Sciatic nerve (tissue), 2 donors: ENCODE results near the gene POR. TPM values are rescaled to one million over a fixed set of nuclear protein-coding genes. Genes with fewer than 3 reads are reported as not detected.

Experiments
- ATAC-seq: fragments of 200-7000 bp; cut with Tn5 transposase; one replicate; pipeline ENCODE4 v1.9.1; 2020; ENCODE audit warnings: mild to moderate bottlenecking, moderate library complexity
- DNase-seq: peaks from one replicate; pipeline ENCODE4 v3.0.0-alpha.2; 2020; ENCODE audit warnings: low spot score
- intact Hi-C: fragments of 100-400 bp; cut with DNase I; formaldehyde crosslinking; loops from one replicate; pipeline ENCODE4 v1.14.2; 2022
- total RNA-seq: library from RNA; stranded (reverse); fragmentation: NEBNext Ultra II Directional; extraction: Animal tissue kit (Norgen Biotek cat#: 25700); gene quantifications from one replicate; pipeline ENCODE4 v1.2.1, GENCODE V29; 2021
- donor health status: DM: no; HTN: no; CAD: no.
- donor health status: DM: no; HTN: no; CAD: no.

The POR gene
- total RNA-seq, 1 donor from 2014 or later, result 89.2 TPM

DNA sequence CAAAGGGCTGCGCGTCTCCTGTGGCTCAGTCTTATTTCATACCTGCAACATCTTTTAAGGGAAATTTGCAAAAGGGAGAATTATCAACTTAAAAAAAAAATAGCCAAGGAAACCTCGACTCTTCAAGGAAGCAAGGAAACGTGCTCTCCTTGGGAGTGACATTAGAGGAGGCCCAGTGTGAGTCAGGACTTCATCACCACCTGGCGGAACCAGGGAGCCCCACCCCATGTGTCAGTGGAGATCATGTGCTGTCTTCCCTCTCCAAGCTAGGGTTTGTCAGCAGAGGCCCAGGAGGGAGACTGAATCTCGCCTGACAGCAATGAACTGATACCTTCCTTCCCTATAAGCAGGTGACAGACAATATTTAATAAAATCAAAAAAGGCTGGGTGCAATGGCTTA, 28.9 kb downstream of the POR start:
- DNase-seq, result no peak
- intact Hi-C loops, result no loop called here
- no peak for ATAC-seq

DNA sequence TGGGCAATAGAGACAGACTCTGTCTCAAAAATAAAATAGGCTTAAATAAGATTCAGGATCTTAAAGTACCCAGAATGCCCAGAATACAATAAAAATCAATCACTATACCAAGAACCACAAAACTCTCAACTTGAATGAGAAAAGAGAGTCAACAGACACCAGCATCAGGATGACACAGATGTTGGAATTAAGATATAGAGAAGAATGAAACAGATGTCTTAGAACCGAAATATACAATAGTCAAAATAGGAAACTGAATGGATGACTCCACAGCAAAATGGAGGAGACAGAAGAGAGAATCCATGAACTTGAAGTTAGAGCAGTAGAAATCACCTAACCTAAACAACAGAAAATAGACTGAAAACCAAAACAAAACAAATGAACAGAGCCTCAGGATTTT, 29.6 kb downstream of the POR start:
- ATAC-seq (no peak), DNase-seq (no peak)
- intact Hi-C loops, result no loop called here

DNA sequence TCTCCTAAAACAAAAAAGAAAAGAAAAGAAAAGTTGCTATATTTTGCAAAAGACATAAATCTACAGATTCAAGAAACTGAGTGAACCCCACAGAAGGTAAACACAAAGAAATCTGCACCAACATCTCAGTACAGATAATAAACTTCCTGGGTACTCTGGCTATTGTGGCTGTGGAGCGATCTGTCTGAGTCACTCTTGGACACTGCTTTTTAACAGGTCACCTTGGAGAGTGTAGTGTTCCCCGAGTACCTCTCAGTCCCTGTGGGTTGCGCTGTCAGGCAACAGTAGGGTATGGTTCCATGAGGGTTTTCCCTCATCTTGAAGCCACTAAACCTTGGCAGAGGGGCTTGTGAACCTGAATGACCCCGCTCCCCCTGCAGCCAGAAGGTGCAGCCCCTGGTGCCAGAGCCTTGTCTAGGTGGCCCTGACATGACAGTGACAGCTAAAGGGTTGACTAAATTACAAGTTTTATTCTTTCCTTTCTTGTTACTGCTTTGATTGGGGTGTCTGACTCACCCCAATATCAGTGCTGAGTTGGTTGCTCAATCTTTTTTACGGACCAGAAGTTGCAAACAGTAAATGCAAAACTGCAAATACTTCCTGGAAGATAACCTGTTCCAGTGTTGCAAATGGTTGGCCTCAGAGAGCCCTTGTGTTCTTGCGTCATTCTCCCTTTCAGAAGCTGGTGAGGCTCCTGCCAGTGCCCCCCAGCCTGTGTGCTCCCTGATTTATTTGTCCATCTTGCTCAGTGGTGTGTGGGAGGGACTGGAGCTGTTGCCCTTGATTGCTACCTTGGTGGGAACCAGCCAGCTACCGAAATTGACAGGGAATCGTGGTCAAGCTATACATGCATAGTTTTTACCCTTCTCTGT, 30.6 kb downstream of the POR start:
- DNase-seq, result no peak
- no peak for ATAC-seq
- intact Hi-C loops, result no loop called here

DNA sequence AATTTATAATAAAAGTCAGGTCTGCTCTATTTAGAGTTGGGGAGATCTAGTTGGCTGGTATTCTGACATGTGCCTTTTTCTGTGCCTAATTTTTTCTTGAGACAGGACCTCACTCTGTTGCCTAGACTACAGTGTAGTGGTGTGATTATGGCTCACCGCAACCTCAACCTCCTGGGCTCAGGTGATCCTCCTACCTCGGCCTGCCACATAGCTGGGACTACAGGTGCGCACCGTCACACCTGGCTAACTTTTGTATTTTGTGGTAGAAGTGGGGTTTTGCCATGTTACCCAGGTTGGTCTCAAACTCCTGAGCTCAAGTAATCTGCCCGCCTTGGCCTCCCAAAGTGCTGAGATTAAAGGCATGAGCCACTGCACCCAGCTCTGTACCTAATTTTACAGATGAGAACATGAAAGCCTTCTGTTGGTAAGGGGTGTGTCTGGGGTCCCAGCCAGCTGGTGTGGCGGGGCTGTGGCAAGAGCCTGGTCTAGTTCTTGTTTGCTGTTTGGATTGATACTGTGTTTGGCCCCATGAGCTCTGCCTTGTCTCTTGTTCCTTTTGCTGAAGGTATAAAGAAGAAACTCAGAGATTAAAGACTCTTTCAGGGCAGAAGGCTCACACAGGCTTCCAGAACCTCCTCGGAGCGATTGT, 31.4 kb downstream of the POR start:
- DNase-seq, result no peak
- intact Hi-C loops, result no loop called here
- ATAC-seq, result no peak

DNA sequence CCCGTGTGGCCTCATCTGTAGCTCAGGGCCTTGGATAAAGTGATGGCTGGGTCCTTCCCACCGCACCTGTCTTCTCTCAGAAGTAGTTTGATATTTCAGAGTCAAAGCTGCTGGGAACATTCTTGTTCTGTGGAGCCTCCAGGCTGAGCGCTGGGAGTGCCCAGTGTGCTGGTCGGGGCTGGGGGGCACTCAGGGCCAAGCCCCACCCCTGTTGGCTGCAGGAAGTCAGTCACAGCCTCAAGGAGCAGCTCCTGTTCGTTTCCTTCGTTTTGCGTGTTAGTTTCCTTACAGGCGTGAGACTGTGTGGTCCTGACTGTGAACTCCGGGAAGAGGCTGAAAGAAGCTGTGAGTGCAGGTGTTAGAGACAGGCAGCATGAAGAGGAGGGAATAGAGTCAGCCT, 33.2 kb downstream of the POR start:
- peak; percentile 15 for ATAC-seq
- intact Hi-C loops, result no loop called here
- DNase-seq, result no peak

DNA sequence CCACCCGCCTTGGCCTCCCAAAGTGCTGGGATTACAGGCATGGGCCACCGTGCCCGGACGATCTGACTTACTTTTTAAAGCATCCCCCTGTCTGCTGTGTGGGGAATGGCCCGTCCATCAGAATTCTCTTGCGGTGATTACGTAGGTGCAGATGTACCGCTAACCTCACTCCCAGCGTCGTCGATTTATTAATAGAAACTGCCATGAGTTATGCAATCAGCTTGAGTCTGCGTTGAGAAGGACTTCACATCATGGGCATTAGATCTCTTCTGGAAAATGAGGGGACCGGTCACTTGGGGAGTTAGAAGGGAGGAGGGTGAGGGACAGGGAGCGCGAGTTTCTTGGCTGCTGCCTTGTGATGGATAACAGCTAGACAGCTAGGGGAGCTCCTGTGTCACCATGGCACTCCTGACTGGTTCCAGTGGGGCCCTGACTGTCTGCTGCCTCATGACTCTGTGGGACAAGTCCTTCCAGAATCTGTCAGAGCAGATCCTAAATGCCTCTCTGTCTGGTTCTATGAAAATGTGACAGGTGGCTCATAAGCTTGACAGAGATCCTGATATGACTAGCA, 35.2 kb downstream of the POR start:
- intact Hi-C loops, result no loop called here
- no peak for ATAC-seq
- DNase-seq, result no peak

DNA sequence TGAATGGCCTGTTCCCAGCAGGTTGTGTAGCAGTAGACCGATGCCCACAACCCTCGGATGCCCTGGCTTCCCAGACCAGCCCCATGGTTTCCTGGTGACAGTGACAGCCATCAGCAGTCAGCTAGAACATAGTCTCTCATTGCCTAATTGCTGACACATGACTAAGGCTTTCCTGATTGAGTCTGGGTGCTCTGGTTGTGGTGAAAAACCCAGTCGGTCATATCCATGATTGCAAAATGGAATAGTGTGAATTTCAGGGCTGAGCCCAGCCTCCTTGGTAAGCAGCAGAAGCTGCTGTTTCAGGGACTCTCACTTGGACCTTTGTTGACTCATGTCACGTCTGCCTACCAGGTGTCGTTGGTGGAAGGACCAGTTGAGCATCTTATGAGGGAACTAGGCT, 36.6 kb downstream of the POR start:
- intact Hi-C loops, result no loop called here
- DNase-seq (no peak), ATAC-seq (peak; percentile 29)

DNA sequence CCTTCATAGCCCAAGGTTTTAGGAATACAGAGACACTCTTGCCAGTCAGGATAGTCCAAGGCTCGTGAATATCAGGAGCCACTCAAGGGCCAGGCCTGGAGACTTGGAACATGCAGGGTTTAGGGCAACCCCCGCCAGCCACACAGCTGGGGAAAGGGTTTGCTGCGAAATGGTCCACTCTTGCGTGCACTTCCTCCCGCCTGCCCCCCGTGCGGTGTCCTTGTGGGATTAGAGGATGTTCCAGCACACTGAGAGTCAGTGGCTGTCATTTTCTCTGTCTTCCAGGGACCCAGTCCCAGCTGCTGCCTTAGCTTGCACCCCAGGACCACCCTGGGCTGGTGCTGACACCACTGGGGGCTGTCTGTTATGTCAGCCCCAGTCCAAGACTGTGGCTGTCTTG, 38.5 kb downstream of the POR start:
- intact Hi-C loops, result no loop called here
- no peak for ATAC-seq
- no peak for DNase-seq

DNA sequence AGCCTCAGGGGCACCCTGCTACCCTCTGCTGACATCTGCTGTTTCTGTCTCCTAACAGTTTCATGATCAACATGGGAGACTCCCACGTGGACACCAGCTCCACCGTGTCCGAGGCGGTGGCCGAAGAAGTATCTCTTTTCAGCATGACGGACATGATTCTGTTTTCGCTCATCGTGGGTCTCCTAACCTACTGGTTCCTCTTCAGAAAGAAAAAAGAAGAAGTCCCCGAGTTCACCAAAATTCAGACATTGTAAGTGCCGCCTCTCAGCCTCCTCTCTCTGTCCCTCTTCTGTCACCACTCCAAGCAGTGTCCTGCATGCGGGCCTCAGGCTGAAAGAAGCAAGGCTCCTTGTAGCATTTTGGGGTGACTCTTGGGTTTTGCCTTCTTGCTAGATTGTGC, 39.0 kb downstream of the POR start:
- intact Hi-C loops, result no loop called here
- ATAC-seq (no peak), DNase-seq (no peak)

DNA sequence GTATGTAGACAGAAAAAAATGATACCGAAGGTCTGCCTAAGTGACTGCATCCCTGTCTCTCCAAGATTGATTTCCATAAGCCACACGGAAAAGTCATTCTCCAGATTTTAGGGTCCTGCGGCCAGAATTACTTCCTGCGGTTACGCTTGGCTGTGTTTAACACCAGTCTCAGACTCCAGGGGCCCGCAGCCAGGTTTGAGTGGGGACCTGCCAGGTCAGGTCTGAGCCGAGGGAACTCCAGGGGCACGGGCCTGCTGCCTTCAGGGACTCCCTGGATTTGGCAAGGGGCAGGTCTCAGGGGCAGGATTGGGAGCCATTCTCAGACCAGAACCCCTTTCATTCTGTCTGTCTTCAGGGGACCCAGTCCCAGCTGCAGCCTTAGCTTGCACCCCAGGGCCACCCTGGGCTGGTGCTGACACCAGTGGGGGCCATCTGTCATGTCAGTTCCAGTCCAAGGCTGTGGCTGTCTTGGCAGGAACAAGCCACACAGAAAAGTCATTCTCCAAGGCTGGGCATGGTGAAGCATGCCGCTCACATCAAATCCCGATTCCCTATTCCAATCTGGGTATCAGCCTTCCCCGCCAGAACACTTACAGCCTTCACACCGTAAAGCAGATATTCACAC, 40.5 kb downstream of the POR start:
- intact Hi-C loops, result no loop called here
- DNase-seq (no peak), ATAC-seq (peak; percentile 15)

DNA sequence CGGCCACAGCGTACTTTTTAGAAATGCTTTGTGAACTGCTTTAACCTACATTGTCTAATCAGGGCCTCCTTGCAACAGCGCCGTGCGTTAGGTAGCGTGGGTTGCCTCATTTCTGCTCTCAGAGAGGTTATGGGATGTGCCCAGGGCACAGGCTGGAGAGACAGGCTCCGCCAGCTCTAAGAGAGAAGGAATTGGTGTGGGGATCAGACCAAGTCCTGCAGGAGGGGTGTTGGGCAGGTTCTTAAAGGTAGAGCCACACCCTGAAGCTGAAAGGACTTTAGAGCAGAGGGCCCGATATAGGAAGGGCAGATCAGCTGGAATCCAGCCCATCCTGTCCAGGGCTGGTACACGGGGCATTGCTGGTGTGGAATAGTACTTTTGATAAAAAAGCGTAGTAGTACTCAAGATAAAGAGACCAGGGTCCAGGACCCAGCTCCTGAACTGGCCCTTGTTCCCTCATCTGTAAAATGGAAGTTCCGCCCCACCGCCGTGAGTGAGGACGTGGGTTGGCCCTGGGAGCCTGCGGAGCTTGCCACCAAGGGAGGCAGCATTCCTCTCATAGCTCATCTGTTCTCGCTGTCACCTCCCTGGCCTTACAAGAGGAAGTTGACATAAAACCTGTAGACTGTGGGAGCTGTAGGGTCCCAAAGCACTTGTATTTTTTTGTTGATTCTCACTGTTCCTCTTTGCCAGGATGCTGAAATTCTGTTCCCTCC, 42.2 kb downstream of the POR start:
- no peak for ATAC-seq

DNA sequence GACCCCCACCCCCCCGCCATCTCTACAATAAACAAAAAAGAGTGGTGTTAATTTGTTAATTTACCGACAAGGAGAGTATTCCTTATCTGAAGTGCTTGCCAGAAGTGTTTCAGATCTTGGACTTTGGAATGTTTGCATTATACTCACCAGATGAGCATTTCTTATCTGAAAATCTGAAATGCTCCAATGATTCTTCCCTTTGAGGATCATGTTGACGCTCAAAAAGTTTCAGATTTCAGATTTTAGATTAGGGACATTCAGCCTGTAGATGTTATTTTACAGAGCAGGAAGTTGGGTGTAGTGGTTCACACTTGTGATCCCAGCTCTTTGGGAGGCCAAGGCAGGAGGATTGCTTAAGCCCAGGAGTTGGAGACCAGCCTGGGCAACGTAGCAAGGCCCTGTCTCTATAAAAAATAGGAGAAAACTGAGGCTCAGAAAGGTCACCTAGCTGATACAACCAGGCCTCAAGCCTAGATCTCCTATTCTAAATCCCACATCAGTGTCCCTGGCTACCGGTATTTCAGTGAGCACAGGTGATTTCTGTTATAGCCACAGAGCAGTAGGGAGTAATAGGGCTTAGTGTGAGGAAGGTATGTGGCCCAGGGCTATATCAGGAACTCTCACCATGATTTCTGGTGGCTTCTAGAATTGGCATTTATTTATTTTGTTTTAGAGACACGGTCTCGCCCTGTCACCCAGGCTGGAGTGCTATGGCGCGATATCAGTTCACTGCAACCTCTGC, 44.0 kb downstream of the POR start:
- no peak for DNase-seq
- intact Hi-C loops, result no loop called here
- no peak for ATAC-seq

More for the DNA sequence above, 42.2 kb downstream of the POR start:
- intact Hi-C loops, result no loop called here
- DNase-seq, result no peak

DNA sequence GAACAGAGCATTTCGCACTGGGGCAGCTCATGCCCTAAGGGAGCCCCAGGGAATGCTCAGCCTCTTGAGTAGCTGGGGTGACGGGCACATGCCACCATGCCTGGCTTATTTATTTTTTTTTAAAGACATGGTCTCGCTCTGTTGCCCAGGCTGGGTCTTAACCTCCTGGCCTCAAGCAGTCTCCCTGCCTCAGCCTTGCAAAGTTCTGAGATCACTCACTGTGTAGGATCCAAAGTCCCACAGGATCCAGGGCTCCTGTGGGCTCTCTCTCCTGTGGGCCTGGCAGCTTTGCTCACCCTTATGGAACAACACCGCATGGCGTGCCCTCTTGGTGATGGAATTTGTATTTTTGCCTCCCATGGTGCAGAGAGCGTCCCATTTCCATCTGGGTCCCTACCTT, 45.4 kb downstream of the POR start:
- ATAC-seq (no peak), DNase-seq (no peak)
- intact Hi-C loops, result no loop called here

DNA sequence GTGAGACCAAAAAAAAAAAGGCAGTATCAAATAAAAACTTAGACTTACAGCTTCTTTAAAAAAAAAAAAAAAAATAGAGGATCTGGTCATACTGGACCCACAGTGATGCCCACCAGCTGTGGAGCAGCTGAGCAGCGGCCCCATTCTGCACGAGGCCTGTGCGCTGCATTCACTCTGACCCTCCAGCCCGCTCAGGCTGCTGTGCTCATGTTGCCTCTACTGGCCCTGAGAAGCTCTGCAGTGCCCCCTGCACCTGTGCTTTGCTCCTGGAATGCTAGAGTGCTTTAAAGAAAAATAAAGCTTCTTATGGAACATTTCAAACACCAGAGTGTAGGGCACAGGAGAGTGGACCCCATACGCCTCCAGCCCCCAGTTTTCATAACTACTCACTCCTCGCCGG, 46.3 kb downstream of the POR start:
- DNase-seq (no peak), ATAC-seq (no peak)
- intact Hi-C loops, result no loop called here

DNA sequence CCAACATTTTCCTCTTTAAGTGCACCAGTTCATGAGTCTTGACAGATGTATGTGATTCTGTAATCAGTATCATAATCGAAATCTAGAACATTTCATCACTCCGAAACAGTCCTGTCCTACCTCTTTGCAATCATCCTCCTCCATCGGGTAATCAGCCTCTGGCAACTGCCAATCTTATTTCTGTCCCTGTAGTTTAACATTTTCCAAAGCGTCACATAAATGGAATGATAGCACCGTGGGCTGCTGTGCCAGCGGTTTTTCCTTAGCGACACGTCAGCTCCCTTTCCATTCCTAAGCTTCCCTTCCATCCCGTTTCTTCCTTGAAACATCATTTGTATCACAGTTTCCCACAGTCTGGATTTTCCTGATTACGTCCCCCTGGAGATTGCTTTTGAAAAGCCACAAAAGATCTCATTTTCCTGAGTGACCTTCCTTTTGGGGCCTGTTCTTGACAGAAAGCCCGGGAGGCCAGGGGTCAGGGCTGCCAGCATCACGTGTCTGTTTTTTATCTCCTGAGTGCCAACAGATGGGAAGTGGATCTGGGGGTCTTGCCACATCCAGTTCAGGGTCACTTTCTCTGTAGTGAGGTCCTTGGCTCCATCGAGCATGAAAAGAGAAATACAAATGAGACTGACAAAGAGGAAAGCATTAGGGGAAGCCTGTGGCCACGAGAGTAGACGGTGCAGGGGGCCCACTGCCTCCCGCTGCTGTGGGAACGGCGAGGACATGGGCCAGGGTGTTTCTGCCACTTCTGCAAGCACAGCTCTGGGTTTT, 47.8 kb downstream of the POR start:
- peak; percentile 40 for ATAC-seq
- intact Hi-C loops, result no loop called here
- no peak for DNase-seq

DNA sequence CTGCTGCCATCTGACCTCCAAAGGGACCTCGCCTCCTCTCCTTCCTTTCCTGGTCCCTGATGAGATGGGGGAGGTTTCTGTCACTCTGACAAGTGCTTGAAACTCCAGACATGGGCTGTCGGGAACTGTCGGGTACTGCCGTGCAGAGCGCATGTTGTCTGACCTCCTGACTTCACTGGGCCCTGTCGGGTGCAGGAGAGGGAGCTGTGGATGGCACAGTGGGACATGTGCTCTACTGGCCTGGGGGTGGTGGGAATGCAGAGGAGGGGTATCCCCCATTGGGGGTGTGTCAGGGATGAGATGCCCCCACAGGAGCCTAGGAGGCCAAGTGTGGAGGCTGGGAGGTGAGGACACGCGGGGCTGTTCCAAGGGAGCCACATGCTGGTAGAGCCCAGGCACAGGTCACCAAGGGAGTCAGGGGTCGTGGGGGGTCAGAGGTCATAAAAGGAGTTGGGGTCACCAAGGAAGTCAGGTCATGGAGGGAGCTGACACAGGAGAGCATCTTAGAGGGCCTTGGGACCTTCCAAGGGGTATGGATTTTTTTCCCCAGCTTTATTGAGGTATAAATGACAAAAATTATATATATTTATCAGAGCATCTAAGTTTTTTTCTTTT, 48.5 kb downstream of the POR start:
- intact Hi-C loops, result no loop called here
- DNase-seq (no peak), ATAC-seq (peak; percentile 2)

DNA sequence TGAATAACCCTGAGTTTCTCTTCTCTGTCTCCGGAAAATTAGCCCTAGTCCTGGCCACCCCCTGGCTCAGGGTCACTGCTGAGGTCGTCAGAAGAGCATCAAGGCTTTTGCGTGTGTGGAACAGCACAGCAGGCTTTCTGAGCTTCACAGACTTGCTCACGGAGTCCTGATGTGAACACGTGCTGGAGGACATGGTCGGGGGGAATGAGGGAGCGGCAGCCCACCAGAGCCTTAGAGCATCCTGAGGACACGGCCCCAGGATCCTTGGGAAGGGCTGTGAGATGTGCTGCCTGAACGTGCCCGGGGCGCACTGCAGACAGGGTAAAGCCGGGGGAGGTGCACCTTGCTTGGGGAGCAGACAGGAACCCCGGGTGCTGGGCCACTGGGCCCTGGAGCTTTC, 50.7 kb downstream of the POR start:
- DNase-seq (no peak), ATAC-seq (peak; percentile 1)
- intact Hi-C loops, result no loop called here
